ENCODE results near the gene PPIAL4G.
"Not testable (repeated sequence)": the region's sequence is repeated elsewhere in the genome, so short reads cannot be mapped to it uniquely, and the experiment has no call there.

The PPIAL4G gene

GRCh38 chr1:148483029-148483428 lies at the start of gene PPIAL4G:
Gene PPIAL4G (minus strand): TSS chr1:148483302. CDS start chr1:148483252, 50 bp downstream.
- not testable (repeated sequence) for H3K27me3 ChIP-seq (ENCODE audit: low read depth, low read length); H3K4me1 ChIP-seq (ENCODE audit: control insufficient read depth in 1 of 2, insufficient read depth in 2 of 2, low read length in 2 of 2)

GRCh38 chr1:148532158-148532557 lies 49.1 kb upstream of the PPIAL4G start:
- H3K36me3 ChIP-seq (ENCODE audit: control insufficient read depth in 1 of 2, insufficient read depth in 2 of 2, low read length in 2 of 2); H3K27ac ChIP-seq (ENCODE audit: low read length); H3K9me3 ChIP-seq (ENCODE audit: control insufficient read depth in 1 of 2, low read length in 2 of 2): not testable (repeated sequence)

More at GRCh38 chr1:148483029-148483428, at the start of gene PPIAL4G:
- not testable (repeated sequence) for H3K36me3 ChIP-seq (ENCODE audit: control insufficient read depth in 1 of 2, insufficient read depth in 2 of 2, low read length in 2 of 2); H3K27ac ChIP-seq (ENCODE audit: low read length); H3K4me3 ChIP-seq (ENCODE audit: low read depth in 1 of 2, low read length in 2 of 2); H3K9me3 ChIP-seq (ENCODE audit: control insufficient read depth in 1 of 2, low read length in 2 of 2)

GRCh38 chr1:148529101-148529567 lies 46.0 kb upstream of the PPIAL4G start:
- H3K4me3 ChIP-seq (ENCODE audit: low read depth in 1 of 2, low read length in 2 of 2) = not testable (repeated sequence)

More at GRCh38 chr1:148532158-148532557, 49.1 kb upstream of the PPIAL4G start:
- not testable (repeated sequence) for H3K27me3 ChIP-seq (ENCODE audit: low read depth, low read length); H3K4me1 ChIP-seq (ENCODE audit: control insufficient read depth in 1 of 2, insufficient read depth in 2 of 2, low read length in 2 of 2); H3K4me3 ChIP-seq (ENCODE audit: low read depth in 1 of 2, low read length in 2 of 2)

GRCh38 chr1:148528591-148528990 lies 45.5 kb upstream of the PPIAL4G start:
- H3K27ac ChIP-seq (ENCODE audit: low read length); H3K4me1 ChIP-seq (ENCODE audit: control insufficient read depth in 1 of 2, insufficient read depth in 2 of 2, low read length in 2 of 2); H3K27me3 ChIP-seq (ENCODE audit: low read depth, low read length); H3K9me3 ChIP-seq (ENCODE audit: control insufficient read depth in 1 of 2, low read length in 2 of 2); H3K36me3 ChIP-seq (ENCODE audit: control insufficient read depth in 1 of 2, insufficient read depth in 2 of 2, low read length in 2 of 2); H3K4me3 ChIP-seq (ENCODE audit: low read depth in 1 of 2, low read length in 2 of 2): not testable (repeated sequence)

More at GRCh38 chr1:148529101-148529567, 46.0 kb upstream of the PPIAL4G start:
- not testable (repeated sequence) for H3K4me1 ChIP-seq (ENCODE audit: control insufficient read depth in 1 of 2, insufficient read depth in 2 of 2, low read length in 2 of 2); H3K27ac ChIP-seq (ENCODE audit: low read length); H3K9me3 ChIP-seq (ENCODE audit: control insufficient read depth in 1 of 2, low read length in 2 of 2); H3K36me3 ChIP-seq (ENCODE audit: control insufficient read depth in 1 of 2, insufficient read depth in 2 of 2, low read length in 2 of 2); H3K27me3 ChIP-seq (ENCODE audit: low read depth, low read length)

- not testable (repeated sequence) for H3K4me3 ChIP-seq (ENCODE audit: low read depth in 1 of 2, low read length in 2 of 2); H3K36me3 ChIP-seq (ENCODE audit: control insufficient read depth in 1 of 2, insufficient read depth in 2 of 2, low read length in 2 of 2); H3K27me3 ChIP-seq (ENCODE audit: low read depth, low read length); H3K9me3 ChIP-seq (ENCODE audit: control insufficient read depth in 1 of 2, low read length in 2 of 2); H3K4me1 ChIP-seq (ENCODE audit: control insufficient read depth in 1 of 2, insufficient read depth in 2 of 2, low read length in 2 of 2); H3K27ac ChIP-seq (ENCODE audit: low read length)
Observed at GRCh38 chr1:148526587-148526986, 43.5 kb upstream of the PPIAL4G start.

- not testable (repeated sequence) for H3K27me3 ChIP-seq (ENCODE audit: low read depth, low read length); H3K27ac ChIP-seq (ENCODE audit: low read length); H3K4me1 ChIP-seq (ENCODE audit: control insufficient read depth in 1 of 2, insufficient read depth in 2 of 2, low read length in 2 of 2); H3K4me3 ChIP-seq (ENCODE audit: low read depth in 1 of 2, low read length in 2 of 2); H3K9me3 ChIP-seq (ENCODE audit: control insufficient read depth in 1 of 2, low read length in 2 of 2); H3K36me3 ChIP-seq (ENCODE audit: control insufficient read depth in 1 of 2, insufficient read depth in 2 of 2, low read length in 2 of 2)
Observed at GRCh38 chr1:148523205-148524144, 40.4 kb upstream of the PPIAL4G start.

- not testable (repeated sequence) for H3K27me3 ChIP-seq (ENCODE audit: low read depth, low read length); H3K36me3 ChIP-seq (ENCODE audit: control insufficient read depth in 1 of 2, insufficient read depth in 2 of 2, low read length in 2 of 2); H3K4me1 ChIP-seq (ENCODE audit: control insufficient read depth in 1 of 2, insufficient read depth in 2 of 2, low read length in 2 of 2); H3K9me3 ChIP-seq (ENCODE audit: control insufficient read depth in 1 of 2, low read length in 2 of 2)
- peak overlapping the region; percentile 39 for H3K27ac ChIP-seq (ENCODE audit: low read length)
- peak overlapping the region; percentile 25 to 30 for H3K4me3 ChIP-seq (ENCODE audit: low read depth in 1 of 2, low read length in 2 of 2)
Observed at GRCh38 chr1:148522561-148523204, 39.6 kb upstream of the PPIAL4G start.

GRCh38 chr1:148522072-148522471 lies 39.0 kb upstream of the PPIAL4G start:
- H3K4me1 ChIP-seq (ENCODE audit: control insufficient read depth in 1 of 2, insufficient read depth in 2 of 2, low read length in 2 of 2); H3K27ac ChIP-seq (ENCODE audit: low read length); H3K27me3 ChIP-seq (ENCODE audit: low read depth, low read length); H3K36me3 ChIP-seq (ENCODE audit: control insufficient read depth in 1 of 2, insufficient read depth in 2 of 2, low read length in 2 of 2); H3K4me3 ChIP-seq (ENCODE audit: low read depth in 1 of 2, low read length in 2 of 2); H3K9me3 ChIP-seq (ENCODE audit: control insufficient read depth in 1 of 2, low read length in 2 of 2): not testable (repeated sequence)

- not testable (repeated sequence) for H3K4me1 ChIP-seq (ENCODE audit: control insufficient read depth in 1 of 2, insufficient read depth in 2 of 2, low read length in 2 of 2); H3K27ac ChIP-seq (ENCODE audit: low read length); H3K9me3 ChIP-seq (ENCODE audit: control insufficient read depth in 1 of 2, low read length in 2 of 2); H3K4me3 ChIP-seq (ENCODE audit: low read depth in 1 of 2, low read length in 2 of 2); H3K36me3 ChIP-seq (ENCODE audit: control insufficient read depth in 1 of 2, insufficient read depth in 2 of 2, low read length in 2 of 2); H3K27me3 ChIP-seq (ENCODE audit: low read depth, low read length)
Observed at GRCh38 chr1:148514310-148514709, 31.2 kb upstream of the PPIAL4G start.

GRCh38 chr1:148512571-148513184 lies 29.6 kb upstream of the PPIAL4G start:
- H3K27ac ChIP-seq (ENCODE audit: low read length); H3K36me3 ChIP-seq (ENCODE audit: control insufficient read depth in 1 of 2, insufficient read depth in 2 of 2, low read length in 2 of 2); H3K27me3 ChIP-seq (ENCODE audit: low read depth, low read length); H3K4me1 ChIP-seq (ENCODE audit: control insufficient read depth in 1 of 2, insufficient read depth in 2 of 2, low read length in 2 of 2); H3K9me3 ChIP-seq (ENCODE audit: control insufficient read depth in 1 of 2, low read length in 2 of 2); H3K4me3 ChIP-seq (ENCODE audit: low read depth in 1 of 2, low read length in 2 of 2): not testable (repeated sequence)

- H3K36me3 ChIP-seq (ENCODE audit: control insufficient read depth in 1 of 2, insufficient read depth in 2 of 2, low read length in 2 of 2); H3K9me3 ChIP-seq (ENCODE audit: control insufficient read depth in 1 of 2, low read length in 2 of 2); H3K27me3 ChIP-seq (ENCODE audit: low read depth, low read length); H3K27ac ChIP-seq (ENCODE audit: low read length); H3K4me1 ChIP-seq (ENCODE audit: control insufficient read depth in 1 of 2, insufficient read depth in 2 of 2, low read length in 2 of 2); H3K4me3 ChIP-seq (ENCODE audit: low read depth in 1 of 2, low read length in 2 of 2): not testable (repeated sequence)
Observed at GRCh38 chr1:148493933-148494332, 10.8 kb upstream of the PPIAL4G start.

All from muscle layer of duodenum (tissue), 2 donors.